Natural killer cell (primary cell): ENCODE results near the gene PTCH1. TPM values are rescaled to one million over a fixed set of nuclear protein-coding genes. Genes with fewer than 3 reads are reported as not detected.

Experiments used
- ATAC-seq, 3 donors: fragments of 150-1000 bp in 2 of 3; fragments of 200-7000 bp in 1 of 3; cut with Tn5 transposase; 1 replicate in 1 of 3; 2 replicates in 2 of 3; pipeline ENCODE4 v1.10.0; 2021; ENCODE audit warnings: mild to moderate bottlenecking in 2 of 3, moderate library complexity in 2 of 3
- DNase-seq, 2 donors: peaks; one replicate each; pipeline versions ENCODE4 v3.0.0 to v3.0.0-alpha.2; 2013 to 2021; ENCODE audit warnings: mixed read lengths in 1 of 2
- H3K27ac ChIP-seq: one replicate; pipeline ENCODE4 v1.5.1; 2013; ENCODE audit warnings: mild to moderate bottlenecking, low read length
- H3K27me3 ChIP-seq: one replicate; pipeline ENCODE4 v1.6.1; 2013; ENCODE audit warnings: low read length; ENCODE audit not compliant: control insufficient read depth, insufficient read depth
- H3K36me3 ChIP-seq: one replicate; pipeline ENCODE4 v1.6.1; 2013; ENCODE audit warnings: low read length; ENCODE audit not compliant: control insufficient read depth, insufficient read depth
- H3K4me1 ChIP-seq: one replicate; pipeline ENCODE4 v1.6.1; 2013; ENCODE audit warnings: low read length; ENCODE audit not compliant: control insufficient read depth, insufficient read depth
- H3K4me3 ChIP-seq: one replicate; pipeline ENCODE4 v1.5.1; 2013; ENCODE audit warnings: low read length
- H3K9me3 ChIP-seq: one replicate; pipeline ENCODE4 v1.6.1; 2013; ENCODE audit warnings: low read length; ENCODE audit not compliant: control insufficient read depth, insufficient read depth
- H3K27ac Mint-ChIP-seq, 2 donors: one replicate each; pipeline ENCODE4 v1.8.0; 2022; ENCODE audit warnings: mild to moderate bottlenecking in 2 of 2, mixed read lengths in 2 of 2, moderate library complexity in 1 of 2
- H3K27me3 Mint-ChIP-seq, 2 donors: one replicate each; pipeline ENCODE4 v1.8.0; 2022; ENCODE audit warnings: low read depth in 2 of 2, mixed read lengths in 2 of 2
- H3K36me3 Mint-ChIP-seq: one replicate; pipeline ENCODE4 v1.8.0; 2022; ENCODE audit warnings: mixed read lengths
- H3K4me1 Mint-ChIP-seq, 2 donors: one replicate each; pipeline ENCODE4 v1.8.0; 2022; ENCODE audit warnings: mixed read lengths in 2 of 2
- H3K4me3 Mint-ChIP-seq: one replicate; pipeline ENCODE4 v1.8.0; 2022; ENCODE audit warnings: mild to moderate bottlenecking, moderate library complexity, mixed read lengths
- H3K9me3 Mint-ChIP-seq, 2 donors: one replicate each; pipeline ENCODE4 v1.8.0; 2022; ENCODE audit warnings: mixed read lengths in 2 of 2
- WGBS: methylation state at CpG from one replicate; pipeline ENCODE4 v1.1.7; 2013; ENCODE audit warnings: missing lambda C conversion rate; ENCODE audit not compliant: insufficient coverage; 5-methylcytosine and 5-hydroxymethylcytosine counted together
- intact Hi-C: fragments of 100-400 bp; cut with micrococcal nuclease; formaldehyde crosslinking; loops from one replicate; pipeline ENCODE4 v1.14.2; 2022
- total RNA-seq, 4 donors: library from RNA; stranded (reverse); fragments of 120-200 nt in 1 of 4; gene quantifications; one replicate each; pipeline versions ENCODE4 v1.2.3 to v1.2.4, GENCODE V29; 2013 to 2022
- TF ChIP-seq, protein P1 (sequence below): fragments of 200-600 bp; IDR thresholded peaks from one replicate; pipeline ENCODE4 v1.8.0; 2022; ENCODE audit warnings: antibody characterized with exemption

The PTCH1 gene
- total RNA-seq, 3 donors from 2014 or later (not counting 1 experiment from before 2014, with no cell fraction given), result 60.9 to 127 (median 82.1) TPM

DNA sequence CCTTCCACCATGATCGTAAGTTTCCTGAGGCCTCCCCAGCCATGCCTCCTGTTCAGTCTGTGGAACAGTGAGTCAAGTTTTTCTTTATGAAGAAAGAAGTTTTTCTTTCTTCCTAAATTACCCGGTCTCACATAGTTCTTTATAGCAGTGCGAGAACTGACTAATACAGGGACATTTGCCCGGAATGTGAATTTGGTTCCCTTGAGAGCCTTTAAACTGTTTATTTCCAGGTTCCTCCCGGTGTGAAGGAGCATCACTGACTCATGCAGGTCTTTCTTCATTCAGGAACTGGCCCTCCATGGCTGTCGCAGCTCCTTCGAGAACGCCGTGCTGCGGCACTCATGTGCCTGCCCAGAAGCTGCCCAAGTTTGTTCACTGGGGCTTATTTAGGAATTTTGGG is 87.7 kb downstream of the PTCH1 start:
- H3K4me3 ChIP-seq, result no peak overlapping the region
- Mint-ChIP-seq H3K4me3 (no peak overlapping the region), H3K4me1 (peaks cover 13% of the 10 kb centered on the region in 2 donors), H3K27me3 (peaks cover 7 to 12% of the 10 kb centered on the region in 2 donors), H3K9me3 (no peaks in the 10 kb centered on the region), H3K27ac (no peak overlapping the region), H3K36me3 (no peaks in the 10 kb centered on the region)
- H3K36me3 ChIP-seq, result no peaks in the 10 kb centered on the region
- 97% methylated on average over 9 of the region's 10 CpGs for WGBS
- peaks cover 9% of the 10 kb centered on the region for H3K4me1 ChIP-seq
- H3K27me3 ChIP-seq, result peaks cover 3% of the 10 kb centered on the region
- TF ChIP-seq, protein P1, sequence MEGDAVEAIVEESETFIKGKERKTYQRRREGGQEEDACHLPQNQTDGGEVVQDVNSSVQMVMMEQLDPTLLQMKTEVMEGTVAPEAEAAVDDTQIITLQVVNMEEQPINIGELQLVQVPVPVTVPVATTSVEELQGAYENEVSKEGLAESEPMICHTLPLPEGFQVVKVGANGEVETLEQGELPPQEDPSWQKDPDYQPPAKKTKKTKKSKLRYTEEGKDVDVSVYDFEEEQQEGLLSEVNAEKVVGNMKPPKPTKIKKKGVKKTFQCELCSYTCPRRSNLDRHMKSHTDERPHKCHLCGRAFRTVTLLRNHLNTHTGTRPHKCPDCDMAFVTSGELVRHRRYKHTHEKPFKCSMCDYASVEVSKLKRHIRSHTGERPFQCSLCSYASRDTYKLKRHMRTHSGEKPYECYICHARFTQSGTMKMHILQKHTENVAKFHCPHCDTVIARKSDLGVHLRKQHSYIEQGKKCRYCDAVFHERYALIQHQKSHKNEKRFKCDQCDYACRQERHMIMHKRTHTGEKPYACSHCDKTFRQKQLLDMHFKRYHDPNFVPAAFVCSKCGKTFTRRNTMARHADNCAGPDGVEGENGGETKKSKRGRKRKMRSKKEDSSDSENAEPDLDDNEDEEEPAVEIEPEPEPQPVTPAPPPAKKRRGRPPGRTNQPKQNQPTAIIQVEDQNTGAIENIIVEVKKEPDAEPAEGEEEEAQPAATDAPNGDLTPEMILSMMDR, result no peak
- no peak overlapping the region for H3K27ac ChIP-seq
- intact Hi-C loops, result no loop called here
- no peak for ATAC-seq
- no peak for DNase-seq
- H3K9me3 ChIP-seq, result no peaks in the 10 kb centered on the region

DNA sequence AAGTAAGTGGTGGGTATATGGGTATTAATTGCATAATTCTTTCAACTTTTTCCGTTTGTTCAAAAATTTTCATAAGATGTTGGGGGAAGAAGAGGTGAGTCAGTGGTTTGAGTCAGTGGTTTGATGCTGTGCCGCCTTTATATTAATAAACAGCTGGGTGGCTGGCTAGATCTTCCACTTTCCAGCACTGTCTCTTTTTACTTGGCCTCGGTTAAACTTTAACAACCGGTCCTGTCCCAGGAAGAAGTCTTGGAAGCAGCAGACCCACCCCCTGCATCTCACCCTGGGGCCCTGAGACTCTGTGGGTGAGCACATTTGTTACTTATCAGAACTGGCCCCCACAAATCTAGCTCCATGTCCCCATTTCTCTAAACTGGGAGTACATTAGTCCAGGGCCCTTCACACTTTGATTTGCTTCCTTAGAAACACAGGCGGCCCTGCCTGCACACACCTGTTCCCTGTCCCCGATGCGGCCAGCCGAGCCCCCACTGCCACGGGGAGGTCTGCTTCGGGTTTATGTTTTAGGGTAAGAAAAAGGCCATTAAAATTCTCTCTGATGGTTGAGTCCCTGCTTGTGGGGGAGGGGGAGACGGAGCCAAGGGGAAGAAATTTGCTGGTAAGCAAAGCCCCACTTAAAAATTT is 90.7 kb downstream of the PTCH1 start:
- H3K4me1 ChIP-seq, result peaks cover 9% of the 10 kb centered on the region
- DNase-seq, result no peak
- H3K27ac ChIP-seq, result no peak overlapping the region
- no peak for ATAC-seq
- H3K36me3 ChIP-seq, result no peaks in the 10 kb centered on the region
- peaks cover 28 to 29% of the 10 kb centered on the region in 2 donors for H3K27me3 Mint-ChIP-seq
- intact Hi-C loops, result no loop called here
- H3K36me3 Mint-ChIP-seq, result peaks cover 20% of the 10 kb centered on the region
- peaks cover 12% of the 10 kb centered on the region for H3K9me3 ChIP-seq
- TF ChIP-seq, protein P1, result no peak
- H3K27ac Mint-ChIP-seq, result no peak overlapping the region
- peaks cover 12 to 13% of the 10 kb centered on the region in 2 donors for H3K4me1 Mint-ChIP-seq
- H3K9me3 Mint-ChIP-seq, result peaks cover 7 to 10% of the 10 kb centered on the region in 2 donors
- peak overlapping the region; percentile 68 for H3K4me3 Mint-ChIP-seq
- H3K4me3 ChIP-seq, result peak overlapping the region; percentile 4
- peaks cover 3% of the 10 kb centered on the region for H3K27me3 ChIP-seq
- WGBS, result 47% methylated on average over 10 of the region's 11 CpGs

DNA sequence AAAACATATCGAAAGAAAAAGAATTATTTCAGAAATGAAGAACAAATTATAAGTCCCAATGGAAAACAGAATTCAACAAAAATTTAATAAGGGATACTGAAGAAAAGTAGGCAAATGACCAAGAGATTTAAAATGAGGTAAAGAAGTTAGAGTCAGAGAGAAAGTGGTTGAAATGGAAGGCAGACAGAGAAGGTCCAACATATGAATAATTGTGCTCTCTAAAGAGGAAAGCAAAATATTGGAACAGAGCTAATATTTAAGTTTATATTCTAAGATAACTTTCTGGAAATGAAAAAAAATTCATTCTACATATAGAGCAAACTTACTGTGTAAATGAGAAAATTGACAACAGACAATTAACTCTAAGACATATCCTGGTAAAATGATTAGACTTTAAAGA is 94.1 kb downstream of the PTCH1 start:
- DNase-seq (no peak), ATAC-seq (no peak)
- no peaks in the 10 kb centered on the region for H3K36me3 ChIP-seq
- H3K27me3 ChIP-seq, result peaks cover 3% of the 10 kb centered on the region
- H3K27ac Mint-ChIP-seq, result no peak overlapping the region
- peaks cover 12% of the 10 kb centered on the region for H3K9me3 ChIP-seq
- H3K4me3 ChIP-seq, result no peak overlapping the region
- H3K4me1 Mint-ChIP-seq, result peaks cover 12 to 13% of the 10 kb centered on the region in 2 donors
- H3K9me3 Mint-ChIP-seq, result peaks cover 7 to 10% of the 10 kb centered on the region in 2 donors
- H3K27ac ChIP-seq, result no peak overlapping the region
- no CpG with 5 or more reads among the region's 1 CpG for WGBS
- H3K36me3 Mint-ChIP-seq, result peaks cover 20% of the 10 kb centered on the region
- H3K4me3 Mint-ChIP-seq, result no peak overlapping the region
- peaks cover 9% of the 10 kb centered on the region for H3K4me1 ChIP-seq
- TF ChIP-seq, protein P1, result no peak
- intact Hi-C loops, result no loop called here
- H3K27me3 Mint-ChIP-seq, result peaks cover 26 to 33% of the 10 kb centered on the region in 2 donors

DNA sequence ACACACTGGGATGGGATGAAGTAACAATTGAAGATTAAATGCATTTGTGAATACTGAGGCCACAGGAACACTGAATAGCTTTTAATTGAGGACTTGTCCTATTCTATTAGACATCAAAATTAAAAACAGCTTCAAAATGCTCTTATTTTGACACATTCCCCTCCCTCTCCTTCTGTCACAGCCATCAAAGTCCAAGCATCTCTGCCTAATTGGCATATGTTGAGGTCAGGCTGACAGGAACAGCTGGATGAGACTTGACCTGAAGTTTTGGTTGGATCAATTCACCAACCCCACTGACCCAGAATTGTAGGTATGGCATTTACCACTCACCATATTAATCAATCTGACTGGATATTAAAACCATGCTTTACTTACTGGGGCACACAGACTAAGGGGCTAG is 96.3 kb downstream of the PTCH1 start:
- Histone ChIP-seq H3K4me1 (no peaks in the 10 kb centered on the region), H3K27me3 (peaks cover 3% of the 10 kb centered on the region), H3K36me3 (no peaks in the 10 kb centered on the region), H3K4me3 (no peak overlapping the region), H3K27ac (no peak overlapping the region), H3K9me3 (peaks cover 12% of the 10 kb centered on the region)
- Mint-ChIP-seq H3K27ac (no peak overlapping the region), H3K4me3 (no peak overlapping the region), H3K27me3 (peaks cover 33 to 35% of the 10 kb centered on the region in 2 donors), H3K36me3 (peaks cover 20% of the 10 kb centered on the region), H3K9me3 (peaks cover 7 to 10% of the 10 kb centered on the region in 2 donors), H3K4me1 (peaks cover 1 to 2% of the 10 kb centered on the region in 2 donors)
- intact Hi-C loops, result no loop called here
- no peak for ATAC-seq
- DNase-seq, result no peak
- TF ChIP-seq, protein P1, result no peak
